GM19193 (cell line): ENCODE data around the gene LGR6.

Source experiments
- POLR2A ChIP-seq: IDR thresholded peaks from 4 replicates; pipeline ENCODE4 v1.6.1; 2011; ENCODE audit not compliant: insufficient read depth, insufficient read length; ENCODE audit errors: extremely low read depth

LGR6 gene

DNA sequence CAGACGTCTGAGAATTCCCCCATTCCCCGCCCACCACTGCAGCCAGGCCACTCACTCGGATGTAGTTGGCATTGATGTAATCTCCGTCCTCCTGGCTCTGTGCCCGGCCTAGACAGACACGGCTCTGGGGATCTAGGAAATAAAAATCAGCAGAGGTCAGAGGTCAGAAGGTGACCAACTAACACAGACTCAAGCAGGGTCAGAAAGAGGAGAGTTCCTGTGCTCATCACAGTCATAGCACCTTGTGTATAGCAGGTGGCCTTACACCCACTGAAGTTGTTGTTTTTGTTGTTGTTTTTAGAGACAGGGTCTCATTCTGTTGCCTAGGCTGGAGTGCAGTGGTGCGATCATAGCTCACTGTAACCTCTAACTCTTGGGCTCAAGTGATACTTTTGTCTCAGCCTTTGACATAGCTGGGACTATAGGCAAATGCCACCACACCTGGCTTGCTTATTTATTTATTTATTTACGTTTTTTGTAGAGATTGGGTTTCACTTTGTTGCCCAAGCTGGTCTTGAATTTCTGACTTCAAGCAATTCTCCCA, 38.0 kb upstream of the LGR6 start:
- TF ChIP-seq POLR2A = no peak

DNA sequence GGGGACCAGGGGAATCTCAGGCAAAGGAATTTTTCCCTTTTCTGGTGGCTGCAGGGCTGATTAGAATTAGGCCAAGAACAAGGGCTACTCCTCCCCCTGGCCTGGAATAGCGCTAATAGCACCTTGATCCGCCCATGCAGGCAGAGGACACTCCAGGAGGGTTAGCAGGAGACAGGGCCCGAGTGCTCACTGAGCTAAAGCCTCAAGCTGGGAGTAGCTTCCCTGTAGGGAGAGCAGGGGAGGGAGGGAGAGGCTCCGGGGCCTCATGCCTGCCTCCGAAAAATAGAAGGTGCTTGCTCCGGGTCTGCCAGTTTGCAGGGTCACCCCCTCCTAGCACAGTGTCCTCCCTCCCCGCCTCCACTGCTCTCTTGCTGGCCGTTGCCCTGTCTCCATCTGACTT, 37.0 kb upstream of the LGR6 start:
- no peak for TF ChIP-seq POLR2A

DNA sequence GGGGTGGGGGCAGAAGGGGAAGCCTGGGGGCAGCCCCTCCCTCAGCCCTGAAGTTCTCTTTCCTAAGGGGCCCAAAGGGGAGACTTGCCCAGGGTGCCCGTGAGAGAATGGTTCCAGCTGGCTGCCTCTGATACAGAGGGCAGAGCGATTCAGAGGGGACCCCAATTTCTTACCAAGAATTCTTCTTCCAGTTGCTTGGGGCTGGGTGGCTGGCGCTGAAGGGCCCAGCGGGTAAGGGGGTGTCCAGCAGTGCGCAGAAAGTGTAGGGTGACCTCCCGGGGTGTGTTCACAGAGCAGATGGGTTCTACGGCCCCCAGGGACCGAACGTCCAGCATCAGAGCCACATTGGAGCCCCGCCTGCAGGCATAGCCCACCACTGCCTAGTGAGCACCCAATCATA, 35.7 kb upstream of the LGR6 start:
- no peak for TF ChIP-seq POLR2A

DNA sequence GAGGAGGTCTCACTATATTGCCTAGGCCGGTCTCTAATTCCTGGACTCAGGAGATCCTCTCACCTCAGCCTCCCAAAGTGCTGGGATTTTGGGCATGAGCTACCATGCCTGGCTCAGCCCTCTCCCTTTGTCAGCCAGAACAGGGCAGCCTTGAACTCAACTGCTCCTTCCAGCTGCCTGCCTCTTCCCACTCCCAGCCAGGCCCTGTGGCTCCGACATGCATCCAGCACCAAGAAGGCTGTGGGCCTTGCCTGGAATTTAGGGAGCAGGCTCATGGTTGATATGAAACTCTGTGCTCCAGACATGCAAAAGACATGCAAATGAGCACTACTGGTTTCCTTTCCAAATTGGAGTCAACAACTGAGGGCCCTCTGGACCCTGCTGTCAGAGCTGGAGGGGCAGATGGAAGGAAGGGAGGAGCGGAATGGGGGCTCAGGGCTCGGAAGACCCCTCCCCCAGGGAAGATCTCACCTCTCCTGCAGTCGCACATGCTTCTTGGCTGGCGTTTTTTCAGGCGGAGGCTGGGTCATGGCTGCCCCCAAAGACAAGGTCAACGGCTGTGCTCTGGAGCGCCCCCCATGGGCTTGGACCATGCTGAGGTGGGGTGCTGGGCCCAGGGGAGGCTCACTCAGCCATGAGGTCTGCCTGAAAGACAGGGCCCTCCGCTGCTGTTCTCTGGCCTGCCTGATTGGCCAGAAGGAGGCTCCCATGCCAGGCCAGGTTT, 34.6 kb upstream of the LGR6 start:
- peak; percentile 35 for TF ChIP-seq POLR2A

DNA sequence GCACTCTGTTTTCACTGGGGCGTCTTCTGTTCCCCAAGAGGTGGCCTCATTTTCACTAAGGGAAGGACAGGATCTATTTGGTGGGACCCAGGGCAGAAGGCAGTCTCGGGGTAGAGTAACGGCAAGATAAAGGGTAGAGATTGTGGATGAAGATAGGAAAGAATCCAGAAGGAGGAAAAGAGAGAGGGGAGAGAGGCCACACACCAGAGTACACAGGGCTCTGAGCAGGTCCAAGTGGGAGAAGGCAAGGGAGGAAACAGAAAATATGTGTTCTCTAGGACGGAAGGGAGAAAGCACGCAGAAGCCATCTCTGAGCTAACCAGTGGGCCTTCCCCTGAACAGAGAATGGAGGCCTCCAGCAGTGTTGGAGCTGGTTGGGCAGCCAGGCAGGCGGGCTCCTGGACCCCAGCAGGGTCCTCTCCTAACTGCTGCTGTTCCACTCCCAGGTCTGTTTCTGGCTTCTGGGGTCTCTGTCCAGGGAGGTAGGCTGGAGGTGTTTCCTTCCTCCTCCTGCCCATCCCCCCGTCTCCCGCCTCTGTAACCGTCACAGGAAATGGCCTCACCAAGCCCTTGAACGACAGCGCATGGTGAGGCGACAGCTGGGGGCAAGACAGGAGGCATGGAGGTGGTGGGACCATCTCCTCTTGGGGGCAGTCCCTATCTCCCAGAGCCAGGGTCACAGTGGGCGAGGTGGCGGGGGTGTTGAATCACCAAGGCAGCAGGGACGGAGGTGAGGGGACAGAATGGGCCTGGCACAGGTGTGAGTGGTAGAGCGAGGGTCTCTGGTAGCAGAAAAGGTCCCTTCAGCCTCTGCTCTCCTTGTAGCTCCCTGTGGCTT, 33.8 kb upstream of the LGR6 start:
- peak; percentile 50 for TF ChIP-seq POLR2A

DNA sequence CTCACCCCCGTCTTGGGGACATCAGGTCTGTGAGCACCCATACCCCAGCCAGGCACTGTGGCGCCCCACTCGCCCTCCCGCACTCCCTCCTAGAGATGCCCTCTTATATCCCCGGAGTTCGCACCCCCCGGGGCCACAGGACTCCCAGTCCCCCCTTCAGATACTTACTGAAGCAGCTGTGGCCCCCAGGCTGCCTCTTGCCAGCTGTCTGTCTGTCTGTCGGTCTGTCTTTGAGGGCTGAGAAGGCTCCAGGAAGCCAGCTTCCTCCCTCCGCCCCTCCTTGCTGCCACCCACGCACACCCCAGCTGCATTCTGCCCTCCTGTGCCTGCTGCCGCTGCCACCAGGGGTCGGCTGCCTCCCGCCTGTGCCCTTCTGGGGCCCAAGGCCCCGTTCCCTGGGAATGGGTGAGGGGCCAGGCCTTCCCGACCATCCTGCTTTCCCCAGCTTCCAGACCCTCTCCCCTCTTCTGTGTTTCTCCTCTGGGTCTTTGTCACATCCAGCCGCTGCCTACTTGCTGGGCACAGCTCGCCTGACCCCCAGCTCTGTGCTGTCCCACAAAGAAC, 33.1 kb upstream of the LGR6 start, which contains the start of gene PTPN7:
Gene PTPN7, minus strand, starts transcription at position 226 of the 564 bp plus-strand sequence. CDS start 1,200 bp downstream, outside the sequence.
- peak; percentile 74 for TF ChIP-seq POLR2A

DNA sequence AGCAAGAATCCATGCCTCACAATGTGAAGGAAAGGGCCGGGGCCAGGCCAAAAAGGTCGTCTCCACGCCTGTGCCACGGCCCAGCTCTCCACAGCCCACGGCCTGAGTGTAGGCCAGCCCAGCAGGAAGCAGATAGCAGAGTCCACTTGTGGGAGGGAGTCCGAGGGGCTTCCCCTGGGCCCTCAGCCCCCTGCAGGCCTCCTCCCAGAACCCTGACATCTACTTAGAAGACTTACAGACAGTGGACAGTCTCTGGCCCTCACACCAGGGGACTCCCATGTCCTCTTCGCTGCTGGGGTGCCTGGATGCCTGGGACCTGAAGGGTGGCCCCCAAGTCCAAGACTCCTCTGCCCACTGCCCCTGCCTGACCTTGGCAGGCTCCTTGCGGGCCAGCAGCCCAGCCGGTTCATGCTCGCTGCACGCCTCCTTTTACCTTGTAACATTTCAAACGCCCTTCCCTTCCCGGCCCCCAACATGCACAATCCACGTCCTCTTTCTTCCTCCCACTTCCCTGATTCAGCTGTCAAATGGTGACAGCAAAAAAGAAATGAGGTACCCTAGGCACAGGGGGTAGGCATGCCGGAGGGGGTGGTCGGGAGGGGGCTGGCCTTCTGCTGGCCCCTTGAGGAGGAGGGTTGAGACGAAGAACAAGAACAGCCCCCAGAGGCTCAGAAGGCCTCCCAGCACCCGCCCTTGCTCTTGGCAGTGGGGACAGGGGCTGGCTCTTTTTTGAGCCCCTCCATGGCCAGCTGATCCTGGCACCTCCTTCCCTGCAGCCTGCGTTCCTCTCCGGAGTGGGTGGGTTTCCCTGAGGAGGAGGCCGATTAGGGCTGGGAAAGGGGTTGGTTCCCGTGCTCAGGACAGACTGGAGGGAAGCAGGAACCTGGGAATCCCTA, 32.2 kb upstream of the LGR6 start:
- no peak for TF ChIP-seq POLR2A

DNA sequence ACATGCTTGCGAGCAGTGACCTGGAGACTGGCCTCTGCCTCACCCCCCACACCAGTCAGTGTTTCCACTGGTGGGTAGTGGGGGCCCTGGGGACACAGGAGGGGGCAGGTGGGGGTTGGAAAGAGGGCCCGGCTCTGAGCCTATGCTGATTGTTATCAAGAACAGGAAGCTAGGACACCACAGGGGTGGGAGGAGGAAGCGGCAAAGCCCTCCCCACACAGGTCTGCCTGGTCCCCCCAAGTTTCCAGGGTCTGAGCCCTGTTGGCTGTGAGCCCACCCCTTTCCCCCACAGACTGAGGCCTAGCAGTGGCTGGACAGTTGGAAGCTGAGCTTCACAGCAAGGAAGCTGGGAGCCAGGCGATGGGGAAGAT, 31.6 kb upstream of the LGR6 start:
- TF ChIP-seq POLR2A = no peak

DNA sequence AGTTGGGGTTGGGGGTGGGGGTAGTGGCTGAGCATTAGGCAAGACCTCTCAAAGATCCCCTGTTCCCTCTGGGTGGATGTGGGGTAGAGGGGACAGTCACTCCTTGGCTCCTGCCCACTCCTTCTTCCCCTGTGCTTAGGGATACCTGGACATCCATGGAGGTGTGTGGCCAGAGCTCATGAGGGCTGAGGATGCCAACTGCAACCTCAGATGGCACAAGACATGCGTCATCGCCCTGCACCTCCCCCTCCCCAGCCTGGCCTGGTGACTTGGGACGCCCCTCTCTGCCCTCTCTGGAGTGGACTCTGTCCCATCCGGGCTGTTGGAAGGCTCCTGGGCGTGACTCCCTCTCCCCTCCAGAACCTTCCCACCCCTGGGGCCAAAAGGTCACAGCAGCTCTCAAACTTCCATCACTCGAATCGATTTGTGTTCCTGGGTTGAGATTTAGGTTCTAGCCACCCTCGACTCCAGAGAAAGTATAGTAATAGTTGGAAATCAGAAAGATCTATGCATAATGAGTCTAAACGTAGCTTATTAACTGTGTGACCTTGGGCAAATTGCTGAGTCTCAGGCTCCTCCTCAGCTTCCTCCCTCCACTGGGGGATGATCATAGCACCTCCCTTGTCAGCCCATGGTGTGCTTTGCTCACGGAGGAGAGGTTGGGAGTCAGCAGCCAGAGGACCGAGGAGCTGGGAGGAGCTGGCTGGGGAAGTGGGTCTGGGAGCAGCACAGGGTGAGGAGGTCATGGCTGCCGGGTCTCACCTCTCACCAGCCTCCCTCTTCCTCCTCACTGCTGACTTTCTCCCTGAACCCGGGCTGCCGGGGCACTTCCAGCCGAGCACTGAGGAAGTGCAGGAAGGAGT, 30.9 kb upstream of the LGR6 start:
- TF ChIP-seq POLR2A = no peak

DNA sequence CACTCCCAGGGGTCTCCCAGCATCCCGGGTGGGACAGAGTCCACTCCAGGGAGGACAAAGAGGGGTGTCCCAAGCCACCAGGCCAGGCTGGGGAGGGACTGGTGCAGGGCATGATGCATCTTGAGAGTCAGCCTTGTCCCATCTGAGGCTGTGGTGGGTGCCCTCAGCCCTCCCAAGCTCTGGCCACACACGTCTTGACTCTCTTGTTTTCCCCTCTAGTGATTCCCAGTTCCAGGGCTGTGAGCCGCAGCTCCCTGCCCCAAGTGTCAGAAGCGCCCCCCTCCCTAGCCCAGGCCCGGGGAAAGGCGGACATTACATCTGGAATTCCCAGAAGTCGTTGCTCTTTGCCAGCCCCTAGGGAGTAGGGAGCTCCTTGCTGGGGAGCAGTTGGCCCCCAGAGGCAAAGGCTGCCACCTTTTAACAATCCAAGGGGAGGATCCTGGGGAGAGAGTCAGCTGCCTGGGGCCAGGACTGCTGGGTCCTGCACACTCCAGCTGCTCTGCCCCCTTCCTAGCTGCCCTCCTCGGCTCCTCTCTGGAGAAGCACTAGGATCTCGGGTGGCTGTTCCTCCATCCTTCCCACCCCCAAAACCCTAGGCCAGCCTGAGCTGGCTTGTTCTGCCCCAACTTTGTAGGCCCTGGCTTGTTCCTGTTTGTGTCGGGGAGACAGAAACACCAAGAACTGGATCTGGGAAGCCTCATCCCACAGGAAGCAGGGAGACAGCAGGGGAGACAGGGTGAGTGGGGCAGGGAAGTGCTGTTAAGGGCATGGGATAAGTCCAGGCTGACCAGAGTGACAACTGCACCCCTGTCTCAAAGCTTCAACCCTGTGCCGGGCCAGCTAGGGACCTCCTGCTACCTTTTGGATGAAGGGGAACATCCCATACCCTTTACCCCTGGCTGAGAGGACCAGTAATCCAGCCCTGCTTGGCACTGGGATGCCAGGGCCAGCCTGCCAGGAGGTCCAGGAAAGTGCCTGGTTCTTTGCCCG, 30.0 kb upstream of the LGR6 start:
- TF ChIP-seq POLR2A = no peak

DNA sequence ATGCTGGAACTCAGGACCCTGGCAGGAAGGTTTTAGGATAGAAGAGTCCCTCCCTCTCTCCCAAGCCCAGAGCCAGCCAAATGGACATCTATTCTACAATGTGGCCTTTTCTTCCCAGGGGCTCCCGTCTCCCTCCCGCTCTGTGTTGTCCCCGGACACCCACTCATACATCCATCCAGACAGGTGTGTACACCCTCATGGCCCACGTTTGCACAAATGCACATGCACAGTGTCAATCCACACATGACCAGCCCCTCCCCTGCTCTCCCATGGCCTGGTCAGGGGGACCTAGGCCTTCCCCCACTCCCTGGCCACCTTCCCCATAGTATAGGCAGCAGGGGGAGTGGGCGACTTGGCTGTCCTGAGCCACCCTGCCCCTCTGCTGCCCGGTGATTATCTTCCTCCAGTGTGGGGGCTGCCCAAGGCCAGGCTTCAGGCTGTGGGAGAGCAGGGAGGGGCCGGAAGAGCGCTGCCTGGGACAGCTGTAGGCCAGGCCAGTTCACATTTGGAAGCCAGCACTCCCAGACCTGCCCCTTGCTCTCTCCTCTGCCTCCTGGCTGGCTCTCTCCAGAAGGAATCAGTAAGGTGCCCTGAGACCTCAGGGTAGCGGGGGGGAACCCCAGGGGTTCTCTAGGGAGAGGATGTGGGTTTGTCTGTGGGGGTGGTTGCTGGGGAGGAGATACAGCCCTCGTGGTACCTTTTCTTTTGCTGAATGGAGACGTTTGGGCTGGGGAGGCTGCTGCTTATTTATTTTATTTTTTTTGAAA, 29.1 kb upstream of the LGR6 start:
- TF ChIP-seq POLR2A = no peak

DNA sequence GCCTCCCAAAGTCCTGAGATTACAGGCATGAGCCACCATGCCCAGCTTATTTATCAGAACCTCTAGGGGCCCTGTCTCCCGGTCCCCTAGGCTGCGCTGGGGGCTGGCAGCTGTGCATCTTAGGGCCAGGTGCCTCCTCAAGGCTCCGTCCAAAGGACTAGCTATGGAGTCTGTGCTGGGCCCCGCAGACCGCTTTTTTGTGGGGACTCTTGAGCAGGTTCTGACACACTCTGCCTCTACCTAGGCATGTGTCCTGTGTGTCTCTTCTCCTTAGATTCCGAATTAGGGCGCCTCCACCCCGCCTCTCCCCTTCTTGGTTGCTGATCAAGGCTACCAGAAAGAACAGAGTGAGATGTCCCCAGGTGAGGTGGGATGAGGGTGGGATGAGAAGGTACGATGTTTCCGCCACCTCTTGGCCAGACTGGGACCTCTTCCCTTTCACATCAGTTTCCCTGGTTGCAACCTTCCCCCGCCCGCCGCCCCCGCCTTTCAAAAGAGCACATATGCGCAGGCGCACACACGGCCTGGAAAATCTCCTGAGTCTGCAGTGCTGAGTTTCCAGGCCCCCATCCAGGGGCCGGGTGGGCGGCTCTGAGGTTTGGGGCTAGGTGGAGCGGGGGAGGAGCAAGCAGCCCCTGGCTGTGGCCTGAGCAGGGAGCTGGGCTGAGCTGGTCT, 28.2 kb upstream of the LGR6 start:
- no peak for TF ChIP-seq POLR2A
